Activated T-helper 1 cell treated with anti-CD3 and anti-CD28 coated beads, Interleukin-12 subunit alpha, Interleukin-12 subunit beta, Interleukin-2, Interleukin-4 antibody, amounts not matched to agents 30 ng/mL and 10 ng/mL and 1 ng/mL, durations not matched to agents 14 hours and 24 hours and 36 hours (primary cell): ENCODE results near the gene NKPD1. TPM values are rescaled to one million over a fixed set of nuclear protein-coding genes. Genes with fewer than 3 reads are reported as not detected.
A peak's percentile ranks its signal among the peaks of the same experiment; 100 is the strongest.

ENCODE experiments used
- DNase-seq: peaks from one replicate; pipeline ENCODE4 v3.0.0; 2021; ENCODE audit warnings: low spot score
- H3K27ac Mint-ChIP-seq: one replicate; pipeline ENCODE4 v1.8.0; 2021; ENCODE audit warnings: mild to moderate bottlenecking, mixed read lengths
- H3K27me3 Mint-ChIP-seq: one replicate; pipeline ENCODE4 v1.8.0; 2022; ENCODE audit warnings: mild to moderate bottlenecking, moderate library complexity, mixed read lengths; ENCODE audit not compliant: insufficient read depth
- H3K36me3 Mint-ChIP-seq: one replicate; pipeline ENCODE4 v1.8.0; 2021; ENCODE audit warnings: low read depth, mixed read lengths
- H3K4me1 Mint-ChIP-seq: one replicate; pipeline ENCODE4 v1.8.0; 2021; ENCODE audit warnings: low read depth, mixed read lengths
- H3K4me3 Mint-ChIP-seq: one replicate; pipeline ENCODE4 v1.8.0; 2021; ENCODE audit warnings: mild to moderate bottlenecking, moderate library complexity, mixed read lengths
- H3K9me3 Mint-ChIP-seq: one replicate; pipeline ENCODE4 v1.8.0; 2021; ENCODE audit warnings: mixed read lengths
- intact Hi-C: fragments of 100-400 bp; cut with micrococcal nuclease; formaldehyde crosslinking; loops from one replicate; pipeline ENCODE4 v1.15.1; 2024
- total RNA-seq: library from RNA; stranded (reverse); gene quantifications from 2 replicates; pipeline ENCODE4 v1.2.3, GENCODE V29; 2022

Gene NKPD1
- total RNA-seq, 1 donor from 2014 or later, result 0.16 TPM

- intact Hi-C loops, result no loop called here
- no peaks in the 10 kb centered on the region for H3K4me1 Mint-ChIP-seq
- no peaks in the 10 kb centered on the region for H3K36me3 Mint-ChIP-seq
- no peaks in the 10 kb centered on the region for H3K27me3 Mint-ChIP-seq
- no peak overlapping the region for H3K4me3 Mint-ChIP-seq
- no peaks in the 10 kb centered on the region for H3K9me3 Mint-ChIP-seq
- no peak for DNase-seq
- H3K27ac Mint-ChIP-seq, result no peak overlapping the region
These were observed 22.5 kb downstream of the NKPD1 start for GRCh38 chr19:45138303-45138751.

GRCh38 chr19:45137179-45137761 lies 23.5 kb downstream of the NKPD1 start:
- no peak overlapping the region for H3K27ac Mint-ChIP-seq
- H3K4me3 Mint-ChIP-seq, result no peak overlapping the region
- no peak for DNase-seq
- H3K9me3 Mint-ChIP-seq, result no peaks in the 10 kb centered on the region
- H3K36me3 Mint-ChIP-seq, result no peaks in the 10 kb centered on the region
- no peaks in the 10 kb centered on the region for H3K27me3 Mint-ChIP-seq
- intact Hi-C loops, result no loop called here
- H3K4me1 Mint-ChIP-seq, result no peaks in the 10 kb centered on the region

- no peaks in the 10 kb centered on the region for H3K36me3 Mint-ChIP-seq
- intact Hi-C loops, result no loop called here
- no peaks in the 10 kb centered on the region for H3K27me3 Mint-ChIP-seq
- H3K4me1 Mint-ChIP-seq, result no peaks in the 10 kb centered on the region
- H3K9me3 Mint-ChIP-seq, result no peaks in the 10 kb centered on the region
- DNase-seq, result no peak
- H3K27ac Mint-ChIP-seq, result no peak overlapping the region
- no peak overlapping the region for H3K4me3 Mint-ChIP-seq
These were observed 24.1 kb downstream of the NKPD1 start for GRCh38 chr19:45136507-45137178.

GRCh38 chr19:45135176-45135885 lies 25.5 kb downstream of the NKPD1 start:
- H3K27ac Mint-ChIP-seq, result no peak overlapping the region

GRCh38 chr19:45133661-45134060 lies 27.1 kb downstream of the NKPD1 start:
- no peaks in the 10 kb centered on the region for H3K9me3 Mint-ChIP-seq
- DNase-seq, result no peak
- no peaks in the 10 kb centered on the region for H3K36me3 Mint-ChIP-seq
- H3K27ac Mint-ChIP-seq, result no peak overlapping the region
- no peaks in the 10 kb centered on the region for H3K4me1 Mint-ChIP-seq
- no peak overlapping the region for H3K4me3 Mint-ChIP-seq
- intact Hi-C loops, result no loop called here
- no peaks in the 10 kb centered on the region for H3K27me3 Mint-ChIP-seq

More at GRCh38 chr19:45135176-45135885, 25.5 kb downstream of the NKPD1 start:
- intact Hi-C loops, result no loop called here
- H3K9me3 Mint-ChIP-seq, result no peaks in the 10 kb centered on the region
- no peak for DNase-seq
- no peaks in the 10 kb centered on the region for H3K27me3 Mint-ChIP-seq
- H3K4me1 Mint-ChIP-seq, result no peaks in the 10 kb centered on the region
- no peak overlapping the region for H3K4me3 Mint-ChIP-seq
- H3K36me3 Mint-ChIP-seq, result no peaks in the 10 kb centered on the region

GRCh38 chr19:45130888-45131615 lies 29.7 kb downstream of the NKPD1 start:
- Mint-ChIP-seq H3K36me3 (no peaks in the 10 kb centered on the region), H3K27ac (no peak overlapping the region), H3K9me3 (no peaks in the 10 kb centered on the region), H3K4me3 (no peak overlapping the region), H3K4me1 (no peaks in the 10 kb centered on the region), H3K27me3 (no peaks in the 10 kb centered on the region)
- intact Hi-C loops, result no loop called here
- no peak for DNase-seq

- Mint-ChIP-seq H3K9me3 (no peaks in the 10 kb centered on the region), H3K4me3 (no peak overlapping the region), H3K27me3 (no peaks in the 10 kb centered on the region), H3K27ac (no peak overlapping the region), H3K36me3 (no peaks in the 10 kb centered on the region), H3K4me1 (no peaks in the 10 kb centered on the region)
- intact Hi-C loops, result no loop called here
- DNase-seq, result no peak
These were observed 30.5 kb downstream of the NKPD1 start for GRCh38 chr19:45130236-45130635.

- no peaks in the 10 kb centered on the region for H3K36me3 Mint-ChIP-seq
- H3K9me3 Mint-ChIP-seq, result no peaks in the 10 kb centered on the region
- no peak overlapping the region for H3K27ac Mint-ChIP-seq
- DNase-seq, result no peak
- intact Hi-C loops, result no loop called here
- no peak overlapping the region for H3K4me3 Mint-ChIP-seq
- no peaks in the 10 kb centered on the region for H3K4me1 Mint-ChIP-seq
- no peaks in the 10 kb centered on the region for H3K27me3 Mint-ChIP-seq
These were observed 32.0 kb downstream of the NKPD1 start for GRCh38 chr19:45128806-45129205.

- Mint-ChIP-seq H3K27ac (no peak overlapping the region), H3K36me3 (no peaks in the 10 kb centered on the region), H3K4me1 (no peaks in the 10 kb centered on the region), H3K9me3 (no peaks in the 10 kb centered on the region), H3K27me3 (no peaks in the 10 kb centered on the region), H3K4me3 (no peak overlapping the region)
- DNase-seq, result no peak
- intact Hi-C loops, result no loop called here
These were observed 32.6 kb downstream of the NKPD1 start for GRCh38 chr19:45128146-45128545.

- Mint-ChIP-seq H3K9me3 (no peaks in the 10 kb centered on the region), H3K4me1 (peaks cover 5% of the 10 kb centered on the region), H3K4me3 (no peak overlapping the region), H3K27ac (no peak overlapping the region), H3K27me3 (no peaks in the 10 kb centered on the region), H3K36me3 (no peaks in the 10 kb centered on the region)
- DNase-seq, result no peak
- intact Hi-C loops, result loop anchor here (1.0 kb wide), 1 partner anchor 33 kb away; the partner anchor contains the start of gene PPP1R37
These were observed 34.1 kb downstream of the NKPD1 start for GRCh38 chr19:45126654-45127053.

- Mint-ChIP-seq H3K27ac (no peak overlapping the region), H3K9me3 (no peaks in the 10 kb centered on the region), H3K27me3 (no peaks in the 10 kb centered on the region), H3K36me3 (no peaks in the 10 kb centered on the region), H3K4me3 (no peak overlapping the region), H3K4me1 (peaks cover 11% of the 10 kb centered on the region)
- DNase-seq, result peak; percentile 49
- intact Hi-C loops, result loop anchor here (1.0 kb wide), 1 partner anchor 33 kb away; the partner anchor contains the start of gene PPP1R37
These were observed 34.7 kb downstream of the NKPD1 start for GRCh38 chr19:45125975-45126493.

GRCh38 chr19:45125360-45125759 lies 35.4 kb downstream of the NKPD1 start:
- H3K27ac Mint-ChIP-seq, result no peak overlapping the region
- peaks cover 15% of the 10 kb centered on the region for H3K4me1 Mint-ChIP-seq
- no peaks in the 10 kb centered on the region for H3K9me3 Mint-ChIP-seq
- H3K27me3 Mint-ChIP-seq, result no peaks in the 10 kb centered on the region
- no peak overlapping the region for H3K4me3 Mint-ChIP-seq
- no peak for DNase-seq
- no peaks in the 10 kb centered on the region for H3K36me3 Mint-ChIP-seq
- intact Hi-C loops, result no loop called here
